ENCODE data around the gene CARD8.

CARD8 gene

DNA sequence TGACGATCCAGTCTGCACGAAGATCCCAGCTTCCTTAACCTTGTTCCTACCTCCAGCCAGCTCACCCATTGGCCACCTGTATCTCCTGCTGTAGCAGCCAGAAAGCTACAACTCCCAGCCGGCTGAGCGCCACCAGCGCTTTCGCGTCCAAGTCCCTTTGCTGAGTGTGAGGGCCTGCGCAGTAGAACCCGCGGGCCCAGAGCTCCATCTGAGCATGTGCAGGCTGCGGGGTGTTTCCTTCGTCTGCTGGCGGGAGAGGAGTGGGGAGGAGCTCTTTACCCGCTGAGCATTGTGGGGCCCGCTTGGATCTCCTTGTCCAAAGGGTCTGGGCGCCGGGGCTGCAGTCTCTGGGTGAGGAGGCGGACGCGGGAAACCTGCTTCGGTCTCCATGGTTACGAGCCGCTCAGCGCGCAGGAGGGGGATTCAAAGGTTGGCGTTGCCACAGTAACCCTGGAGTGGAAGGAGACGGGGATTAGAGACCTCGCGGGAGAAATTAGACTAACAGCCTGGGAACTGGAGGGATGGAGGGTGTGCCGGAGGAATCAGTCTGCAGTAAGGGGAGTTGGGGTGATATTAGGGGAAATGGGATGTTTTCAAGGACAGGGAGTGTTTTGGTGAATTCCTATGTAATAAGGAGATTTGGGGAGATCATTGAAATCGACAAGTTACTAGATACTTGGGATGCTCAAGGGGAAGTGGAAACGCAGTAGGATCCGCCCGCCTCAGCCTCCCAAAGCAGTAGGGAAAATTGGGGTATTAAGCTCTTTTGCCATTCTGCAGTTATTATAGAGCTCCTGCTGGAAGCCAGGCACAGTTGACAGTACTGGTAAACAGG, 51.7 kb downstream of the CARD8 start:
- DNase-seq: peak; percentile 99

DNA sequence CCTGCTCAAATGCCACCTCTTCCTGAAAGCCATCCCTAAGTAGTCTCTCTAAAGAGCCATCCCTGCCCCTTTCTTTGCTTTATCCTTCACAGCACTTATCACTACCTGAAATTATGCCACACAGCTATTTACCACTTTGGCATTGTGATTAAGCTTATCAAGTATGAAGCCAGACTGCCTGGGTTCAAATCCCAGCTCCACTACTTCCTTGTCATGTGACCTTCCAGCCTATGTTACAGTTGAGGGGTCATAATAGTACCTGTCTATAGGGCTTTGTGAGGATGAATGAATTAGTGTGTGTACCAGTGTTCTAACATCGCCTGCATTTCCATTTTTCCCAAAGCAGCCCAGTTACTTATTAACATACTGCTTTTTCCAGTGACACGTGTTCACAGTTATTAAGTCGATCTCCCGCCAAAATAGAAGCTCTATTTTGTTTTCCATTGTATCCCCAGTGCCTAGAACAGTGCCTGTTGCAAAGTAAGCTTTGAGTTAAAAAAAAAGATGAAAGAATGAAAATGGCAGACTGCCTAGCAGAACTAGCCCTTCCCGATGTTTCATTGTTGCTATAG, 52.4 kb downstream of the CARD8 start:
- DNase-seq: no peak

DNA sequence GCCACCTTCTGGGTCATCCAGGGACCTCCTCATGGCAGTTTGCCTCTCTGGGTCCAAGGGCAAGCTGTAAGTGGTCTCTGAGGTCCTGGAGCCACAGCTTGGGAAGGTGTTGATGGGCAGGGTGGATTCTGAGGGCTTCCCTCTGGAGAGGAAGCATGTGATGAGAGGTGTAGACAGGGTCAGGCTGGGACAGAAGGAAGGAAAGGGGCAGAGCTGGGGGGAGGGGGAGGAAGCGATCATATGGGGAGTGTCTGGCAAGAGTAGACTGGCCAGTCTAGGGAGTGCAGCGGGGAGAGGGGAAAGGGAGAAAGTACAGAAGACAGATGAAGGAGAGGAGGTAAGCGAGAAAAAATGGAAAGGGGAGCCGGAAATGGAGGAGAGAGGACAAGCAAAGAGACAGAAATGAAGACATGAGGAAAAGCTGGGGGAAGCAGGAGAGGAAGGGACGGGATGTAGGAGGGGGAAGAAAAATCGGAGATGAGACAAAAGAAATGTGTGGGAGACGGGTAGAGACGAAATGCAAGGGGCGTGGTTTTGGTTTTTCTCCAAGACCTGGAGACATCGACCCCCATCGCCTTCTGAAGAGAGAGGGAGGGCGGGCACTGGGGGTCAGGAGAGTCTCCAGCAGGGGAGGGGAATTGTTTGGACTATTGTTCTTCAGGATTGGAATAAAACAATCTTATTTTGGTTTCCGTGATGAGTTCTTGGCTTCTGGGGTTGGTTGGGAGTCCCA, 58.6 kb downstream of the CARD8 start:
- no peak for DNase-seq

DNA sequence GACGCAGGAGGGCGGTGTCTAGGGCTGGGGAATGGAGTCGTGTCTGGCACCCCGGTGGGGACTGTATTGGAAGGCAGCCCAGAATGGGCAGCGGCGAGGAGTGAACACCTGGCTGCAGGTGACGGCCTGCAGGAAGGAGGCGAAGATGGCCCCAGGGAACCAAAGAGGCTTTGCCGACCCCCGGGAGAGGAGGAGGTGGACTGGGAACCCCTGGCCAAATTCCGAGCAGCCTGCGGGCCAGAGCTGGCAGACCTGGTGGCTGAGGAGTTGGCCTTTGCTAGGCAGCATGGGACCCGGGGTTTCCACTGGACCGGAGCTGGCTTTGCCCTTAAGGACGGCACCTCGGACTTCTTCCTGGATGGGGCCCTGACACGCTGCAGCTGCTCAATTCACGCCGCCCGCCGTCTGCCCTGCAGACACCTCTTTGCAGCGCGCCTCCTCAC, 59.4 kb downstream of the CARD8 start:
- DNase-seq: peak; percentile 51

DNA sequence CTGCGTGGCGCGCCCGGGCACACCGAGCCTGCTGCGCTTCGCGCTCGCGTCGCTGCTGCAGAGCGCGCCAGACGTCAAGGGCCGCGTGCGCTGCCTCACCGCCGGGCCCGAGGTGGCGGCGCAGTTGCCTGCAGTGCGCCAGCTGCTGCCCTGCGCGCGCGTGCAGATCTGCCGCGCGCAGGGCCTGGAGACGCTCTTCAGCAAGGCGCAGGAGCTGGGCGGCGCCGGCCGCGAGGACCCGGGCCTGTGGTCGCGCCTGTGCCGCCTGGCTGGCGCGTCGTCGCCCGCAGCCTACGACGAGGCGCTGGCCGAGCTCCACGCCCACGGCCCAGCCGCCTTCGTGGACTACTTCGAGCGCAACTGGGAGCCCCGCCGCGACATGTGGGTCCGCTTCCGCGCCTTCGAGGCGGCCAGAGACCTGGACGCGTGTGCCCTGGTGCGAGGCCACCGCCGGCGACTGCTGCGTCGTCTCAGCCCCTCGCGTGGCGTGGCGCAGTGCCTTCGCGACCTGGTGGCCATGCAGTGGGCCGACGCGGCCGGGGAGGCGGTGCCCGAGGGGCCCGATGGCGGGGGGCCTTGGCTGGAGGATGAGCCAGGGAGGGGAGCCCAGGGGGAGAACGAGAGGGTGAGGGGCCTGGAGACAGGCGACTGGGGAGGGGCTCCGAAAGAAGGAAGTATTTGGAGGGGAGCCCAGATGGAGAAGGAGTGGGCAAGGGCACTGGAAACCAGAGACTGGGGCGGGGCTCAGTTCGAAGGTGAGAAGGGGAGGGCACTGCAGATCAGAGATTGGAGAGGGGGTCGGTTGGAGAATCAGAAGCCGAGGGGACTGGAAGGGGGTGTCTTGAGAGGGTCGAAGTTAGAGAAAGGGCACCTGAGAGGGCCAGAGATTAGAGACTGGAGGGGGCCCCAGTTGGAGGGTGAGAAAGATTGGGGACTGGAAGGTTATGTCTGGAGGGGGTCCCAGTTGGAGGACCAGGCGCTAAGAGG, 60.6 kb downstream of the CARD8 start:
- no peak for DNase-seq

- DNase-seq: no peak
Observed at GRCh38 chr19:48194041-48194843, 61.5 kb downstream of the CARD8 start.

DNA sequence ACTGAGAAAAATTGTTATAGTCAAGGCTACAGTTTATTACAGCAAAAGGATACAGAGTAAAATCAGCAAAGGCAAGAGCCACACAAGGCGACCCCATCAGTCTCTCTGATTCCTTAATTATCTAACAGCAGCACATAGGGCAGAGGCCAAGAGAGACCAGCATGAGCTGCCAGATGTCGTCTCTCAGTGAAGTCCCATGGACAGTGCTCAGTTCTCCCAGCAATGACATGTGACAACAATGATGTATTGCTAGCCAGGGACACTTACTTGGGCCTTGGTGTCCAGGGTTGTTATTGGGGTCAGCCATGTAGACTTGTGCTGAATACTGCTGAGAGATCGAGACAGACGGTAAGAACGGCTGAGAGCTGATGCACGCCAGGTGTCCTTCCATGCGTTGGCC, 63.0 kb downstream of the CARD8 start:
- no peak for DNase-seq

GRCh38 chr19:48190885-48191284, 64.8 kb downstream of the CARD8 start:
- DNase-seq: no peak

DNA sequence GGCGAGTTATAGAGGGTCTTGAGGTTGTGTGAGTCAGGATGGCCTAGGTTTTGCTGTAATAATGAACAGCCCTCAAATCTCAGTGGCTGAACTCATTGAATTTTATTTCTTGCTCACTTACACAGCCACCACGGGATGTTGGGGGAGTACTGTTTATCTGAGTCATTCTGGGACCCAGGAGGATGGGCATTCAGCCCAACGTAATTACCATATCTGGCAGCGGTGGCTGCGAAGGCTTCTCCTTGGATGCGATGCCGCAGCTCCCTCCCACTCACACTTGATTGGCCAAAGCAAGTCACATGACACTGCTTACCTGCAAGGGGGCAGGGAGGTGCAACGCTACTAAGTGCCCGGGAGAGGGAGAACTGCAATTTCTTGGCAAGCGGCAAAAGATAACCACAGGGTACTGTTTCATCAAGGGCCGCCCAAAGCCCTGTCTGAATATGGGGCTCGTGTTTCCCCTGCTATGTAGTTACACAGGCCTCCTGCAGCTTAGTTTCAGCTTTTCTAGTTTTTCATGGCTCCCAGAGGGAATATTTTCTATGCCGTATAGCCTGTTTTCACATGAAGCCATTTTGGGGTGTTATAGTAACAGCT, 65.3 kb downstream of the CARD8 start:
- DNase-seq: peak; percentile 98

GRCh38 chr19:48186541-48186991, 69.1 kb downstream of the CARD8 start:
- no peak for DNase-seq

DNA sequence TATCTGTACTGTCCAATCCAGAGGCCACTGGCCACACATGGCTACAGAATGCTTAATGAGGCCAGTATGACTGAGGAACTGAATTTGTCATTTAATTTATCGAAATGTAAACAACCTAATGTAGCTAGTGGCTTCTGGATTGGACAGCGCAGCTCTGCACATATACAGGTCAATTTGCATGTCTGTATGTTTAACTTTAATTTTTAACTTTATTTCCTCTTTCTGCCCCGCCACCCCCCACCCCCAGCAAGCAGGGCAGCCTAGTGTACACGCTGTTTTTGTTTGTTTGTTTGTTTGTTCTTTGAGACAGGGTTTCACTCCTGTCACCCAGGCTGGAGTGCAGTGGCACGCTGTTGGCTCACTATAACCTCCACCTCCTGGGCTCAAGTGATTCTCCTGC, 69.7 kb downstream of the CARD8 start:
- DNase-seq: no peak

DNA sequence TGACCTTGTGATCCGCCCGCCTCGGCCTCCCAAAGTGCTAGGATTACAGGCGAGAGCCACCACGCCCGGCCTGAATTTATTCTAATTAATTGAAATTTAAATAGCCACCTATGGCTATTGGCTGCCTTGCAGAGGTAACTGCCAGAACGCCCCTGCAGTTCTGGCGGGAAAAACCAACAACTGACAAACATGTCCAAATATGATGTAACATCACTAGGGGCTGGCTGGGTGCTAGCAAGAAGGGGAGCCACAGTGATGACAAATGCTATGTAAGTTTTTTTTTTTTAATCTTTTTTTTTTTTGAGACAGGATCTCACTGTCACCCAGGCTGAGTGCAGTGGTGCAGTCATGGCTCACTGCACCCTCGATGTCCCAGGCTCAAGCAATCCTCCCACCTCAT, 72.4 kb downstream of the CARD8 start:
- no peak for DNase-seq

GRCh38 chr19:48182434-48182833, 73.3 kb downstream of the CARD8 start:
- DNase-seq: no peak

DNA sequence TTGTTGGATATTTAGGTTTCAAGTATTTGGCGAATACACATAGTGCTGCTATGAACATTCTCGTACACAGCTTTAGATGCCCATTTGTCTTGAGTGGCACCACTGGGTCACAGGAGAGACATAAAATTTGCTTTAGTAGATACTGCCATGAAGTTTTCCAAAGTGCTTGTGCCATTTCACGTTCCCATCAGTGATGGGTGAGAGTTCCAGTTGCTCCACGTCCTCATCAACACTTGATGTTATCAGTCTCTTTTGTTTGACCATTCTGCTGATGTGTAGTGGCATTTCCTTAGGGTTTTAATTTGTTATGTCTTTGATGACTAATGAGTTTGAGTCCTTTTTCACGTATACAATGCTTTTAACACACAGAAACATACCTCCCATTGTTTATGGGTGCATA, 74.2 kb downstream of the CARD8 start:
- DNase-seq: no peak

DNA sequence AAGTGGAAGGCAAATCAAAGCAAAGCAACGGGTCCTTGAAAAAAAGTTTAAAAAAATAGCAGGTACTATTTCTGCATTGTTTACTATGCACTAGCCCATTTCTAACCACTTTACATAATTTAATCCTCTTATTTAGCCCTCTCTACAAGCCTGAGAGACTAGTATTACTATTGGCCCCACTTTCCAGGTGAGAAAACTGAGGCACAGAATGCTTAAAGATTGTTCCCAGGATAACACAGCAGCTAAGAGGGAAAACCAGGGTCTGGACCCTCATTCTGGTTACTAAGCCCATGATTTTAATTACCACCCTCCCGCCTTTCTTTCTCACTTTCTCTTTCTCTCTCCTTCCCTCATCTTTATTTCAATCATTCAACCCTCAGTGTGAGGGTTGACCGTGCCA, 79.5 kb downstream of the CARD8 start:
- no peak for DNase-seq

DNA sequence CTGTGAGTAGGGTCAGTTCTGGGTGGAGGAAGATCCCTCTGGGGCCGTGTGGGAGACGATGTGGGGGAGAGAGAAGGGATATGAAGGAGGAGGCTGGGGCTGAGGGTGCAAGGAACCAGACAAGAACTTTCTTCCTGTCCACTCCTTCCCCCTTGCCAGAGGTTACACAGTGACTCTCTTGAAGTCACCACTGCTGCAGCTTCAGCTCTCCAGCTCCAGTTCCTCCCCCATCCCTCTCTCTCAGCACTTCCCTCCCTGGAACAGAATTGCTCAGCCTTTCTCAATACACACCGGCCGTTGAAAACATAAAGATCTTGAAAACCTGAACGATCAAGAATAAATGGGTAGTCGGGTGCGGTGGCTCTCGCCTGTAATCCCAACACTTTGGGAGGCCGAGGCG, 80.1 kb downstream of the CARD8 start:
- no peak for DNase-seq

DNA sequence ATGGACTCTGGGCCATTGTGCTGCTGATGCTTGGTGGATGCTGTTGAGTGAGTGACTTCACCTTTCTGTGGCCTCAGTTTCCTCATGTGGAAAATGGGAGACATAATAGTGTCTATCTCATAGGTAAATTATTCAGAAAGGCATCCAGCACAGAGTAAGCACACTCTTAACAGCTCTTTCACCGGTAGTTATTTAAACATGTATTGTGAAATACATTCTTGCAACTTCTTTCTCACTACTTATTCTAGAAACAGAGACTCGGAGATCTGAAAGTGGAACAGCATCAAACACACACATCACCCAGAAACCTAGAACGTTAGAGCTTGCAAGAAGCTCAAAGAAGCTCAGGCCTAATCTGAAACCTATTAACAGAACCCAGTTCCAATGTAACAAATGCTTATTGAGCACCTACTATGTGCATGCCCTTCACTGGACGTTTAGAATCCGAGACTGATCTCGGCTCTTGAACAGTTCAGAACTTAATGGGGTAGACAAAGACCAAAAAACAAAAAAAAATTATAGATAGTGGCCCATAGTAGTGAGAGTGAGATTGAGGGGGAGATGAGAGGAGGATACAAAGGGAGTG, 81.2 kb downstream of the CARD8 start:
- no peak for DNase-seq

GRCh38 chr19:48171710-48172109, 84.0 kb downstream of the CARD8 start:
- DNase-seq: no peak

GRCh38 chr19:48170817-48171347, 84.8 kb downstream of the CARD8 start:
- no peak for DNase-seq

DNA sequence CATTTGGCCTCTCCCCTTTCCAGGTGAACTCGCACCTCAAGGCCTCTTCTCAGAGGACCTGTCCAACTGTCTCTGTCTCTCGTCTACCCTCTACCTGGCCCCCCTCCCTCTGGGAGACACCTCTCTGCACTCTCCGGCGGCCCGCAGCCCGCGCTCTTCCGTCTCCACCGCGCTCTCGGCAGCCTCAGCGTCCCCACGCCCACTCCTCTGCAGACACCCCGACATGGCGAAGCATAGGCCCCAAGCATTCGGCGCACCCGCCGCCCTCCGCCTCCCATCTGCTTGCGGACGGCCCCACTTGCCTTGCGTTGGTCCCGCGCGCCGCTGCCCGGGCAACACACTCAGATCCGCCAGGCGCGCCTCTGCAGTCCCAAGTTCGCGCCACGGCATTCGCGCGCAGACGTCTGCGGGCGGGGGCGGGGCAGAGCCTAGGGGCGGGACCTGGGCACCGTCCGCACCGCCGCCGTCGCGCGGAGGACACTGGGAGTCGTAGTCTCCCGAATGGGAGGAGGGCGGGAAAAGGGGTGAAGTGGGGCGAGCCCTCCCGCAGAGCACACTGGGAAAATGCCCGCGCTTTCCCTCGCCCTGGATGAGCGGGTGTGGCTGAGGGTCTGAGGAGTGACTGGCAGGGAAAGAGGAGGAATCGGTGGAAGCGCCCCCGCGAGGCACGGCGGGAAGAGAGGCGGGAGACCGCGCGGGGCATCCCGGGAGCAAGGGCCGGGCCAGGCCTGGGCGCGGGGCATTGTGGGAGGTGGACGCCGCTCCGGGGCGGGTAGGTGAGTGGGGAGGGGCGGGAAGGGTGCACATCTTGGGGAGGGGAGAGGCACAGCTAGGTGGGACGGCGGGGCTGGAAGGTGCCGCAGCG, 85.5 kb downstream of the CARD8 start, which contains the start of the genes LIG1 and ZSWIM9:
Gene LIG1, minus strand, starts transcription at position 406 of the 865 bp plus-strand sequence. CDS start 4,778 bp downstream, outside the sequence.
Gene ZSWIM9, plus strand, starts transcription at position 742 of the 865 bp plus-strand sequence. CDS start 1,123 bp downstream, outside the sequence.
- peak; percentile 92 for DNase-seq
